Transverse colon (tissue), 4 donors: ENCODE measurements around the gene TCF7L2. TPM values are rescaled to one million over a fixed set of nuclear protein-coding genes. Genes with fewer than 3 reads are reported as not detected.

Source experiments
- DNase-seq: peaks from one replicate; pipeline ENCODE4 v3.0.0-alpha.2; 2019
- H3K27ac ChIP-seq, 4 donors: fragments of 200-600 bp; sonication (generic); 2 replicates each; pipeline ENCODE4 v1.5.1; 2016 to 2018; ENCODE audit warnings: inconsistent platforms in 4 of 4
- H3K27me3 ChIP-seq: fragments of 200-600 bp; sonication (generic); 2 replicates; pipeline ENCODE4 v1.5.1; 2017; ENCODE audit warnings: inconsistent platforms
- H3K36me3 ChIP-seq, 4 donors: fragments of 200-600 bp; sonication (generic); 2 replicates each; pipeline ENCODE4 v1.5.1; 2017 to 2019; ENCODE audit warnings: inconsistent platforms in 4 of 4
- H3K4me1 ChIP-seq, 4 donors: fragments of 200-600 bp; sonication (generic); 2 replicates each; pipeline ENCODE4 v1.5.1; 2017 to 2020; ENCODE audit warnings: inconsistent platforms in 4 of 4
- H3K4me3 ChIP-seq, 4 donors: fragments of 200-600 bp; sonication (generic); 1 replicate in 1 of 4; 2 replicates in 3 of 4; pipeline versions ENCODE4 v1.5.1 to v1.6.1; 2017 to 2019; ENCODE audit warnings: inconsistent platforms in 4 of 4
- H3K9me3 ChIP-seq, 2 donors: fragments of 200-600 bp; sonication (generic); 2 replicates each; pipeline ENCODE4 v1.5.1; 2017 to 2019; ENCODE audit warnings: inconsistent platforms in 2 of 2
- EP300 ChIP-seq: sonication (generic); formaldehyde crosslinking; IDR thresholded peaks from one replicate; pipeline ENCODE4 v1.6.1; 2017; ENCODE audit warnings: antibody characterized with exemption, low read depth
- POLR2A ChIP-seq: fragments of 450-650 bp; IDR thresholded peaks from one replicate; pipeline ENCODE4 v1.6.1; 2016; ENCODE audit warnings: antibody characterized with exemption, mild to moderate bottlenecking, moderate library complexity
- POLR2AphosphoS5 ChIP-seq, 3 donors: sonication (generic); formaldehyde crosslinking; IDR thresholded peaks; one replicate each; pipeline ENCODE4 v1.6.1; 2016; ENCODE audit warnings: antibody characterized with exemption in 3 of 3
- WGBS, 2 donors: methylation state at CpG; one replicate each; pipeline ENCODE4 v1.1.5; 2018; ENCODE audit warnings: low coverage in 1 of 2; 5-methylcytosine and 5-hydroxymethylcytosine counted together
- in situ Hi-C, 4 donors: fragments of 200-750 bp; cut with MboI; loops; one replicate each; pipeline versions ENCODE4 v1.15.0 to v1.15.1; 2017; ENCODE audit warnings: low sequenced_read_pairs in 3 of 4, low pct_ligation_motif_present in 1 of 4, low pct_unique_long_range_greater_than_20kb in 1 of 4
- intact Hi-C: fragments of 100-400 bp; cut with DNase I; formaldehyde crosslinking; loops from one replicate; pipeline ENCODE4 v1.15.1; 2023; ENCODE audit warnings: low total_unique reads
- total RNA-seq, 4 donors: library from RNA; depleted of rRNA; stranded (reverse); fragments of >200 nt; gene quantifications; one replicate each; pipeline ENCODE4 v1.1.0, GENCODE V29; 2016
- TF ChIP-seq, protein P1 (sequence below), 5 experiments: fragments of 200-600 bp in 3 of 5; fragments of 450-650 bp in 2 of 5; sonication (generic) in 3 of 5; IDR thresholded peaks; 1 replicate in 2 of 5; 2 replicates in 3 of 5; pipeline ENCODE4 v1.5.1; 2016 to 2017; ENCODE audit warnings: antibody characterized with exemption in 5 of 5, inconsistent platforms in 3 of 5, mild to moderate bottlenecking in 2 of 5, moderate library complexity in 1 of 5

TCF7L2 gene
- total RNA-seq, 4 donors from 2014 or later: 84.6 to 249 (median 137) TPM

- no peak for DNase-seq
- Histone ChIP-seq H3K27ac (no peak overlapping the region), H3K4me3 (no peak overlapping the region), H3K9me3 (no peaks in the 10 kb centered on the region), H3K27me3 (no peaks in the 10 kb centered on the region), H3K36me3 (no peaks in the 10 kb centered on the region), H3K4me1 (peaks cover 15 to 45% (median 16%) of the 10 kb centered on the region in 4 donors)
- TF ChIP-seq EP300 (no peak), POLR2A (no peak), POLR2AphosphoS5 (IDR thresholded peaks at IDR 0.05) (no peak)
- TF ChIP-seq, protein P1, sequence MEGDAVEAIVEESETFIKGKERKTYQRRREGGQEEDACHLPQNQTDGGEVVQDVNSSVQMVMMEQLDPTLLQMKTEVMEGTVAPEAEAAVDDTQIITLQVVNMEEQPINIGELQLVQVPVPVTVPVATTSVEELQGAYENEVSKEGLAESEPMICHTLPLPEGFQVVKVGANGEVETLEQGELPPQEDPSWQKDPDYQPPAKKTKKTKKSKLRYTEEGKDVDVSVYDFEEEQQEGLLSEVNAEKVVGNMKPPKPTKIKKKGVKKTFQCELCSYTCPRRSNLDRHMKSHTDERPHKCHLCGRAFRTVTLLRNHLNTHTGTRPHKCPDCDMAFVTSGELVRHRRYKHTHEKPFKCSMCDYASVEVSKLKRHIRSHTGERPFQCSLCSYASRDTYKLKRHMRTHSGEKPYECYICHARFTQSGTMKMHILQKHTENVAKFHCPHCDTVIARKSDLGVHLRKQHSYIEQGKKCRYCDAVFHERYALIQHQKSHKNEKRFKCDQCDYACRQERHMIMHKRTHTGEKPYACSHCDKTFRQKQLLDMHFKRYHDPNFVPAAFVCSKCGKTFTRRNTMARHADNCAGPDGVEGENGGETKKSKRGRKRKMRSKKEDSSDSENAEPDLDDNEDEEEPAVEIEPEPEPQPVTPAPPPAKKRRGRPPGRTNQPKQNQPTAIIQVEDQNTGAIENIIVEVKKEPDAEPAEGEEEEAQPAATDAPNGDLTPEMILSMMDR (IDR thresholded peaks at IDR 0.05): no peak
- in situ Hi-C loops (no loop called here), intact Hi-C loops (no loop called here)
- 82% methylated on average over 3 of the region's 3 CpGs; no CpG with 5 or more reads in 1 of the 2 donors for WGBS, 2 donors
These were observed 46.4 kb downstream of the TCF7L2 start for GRCh38 chr10:112996462-112996861.

- WGBS, 2 donors: 83 to 88% methylated on average over 1 to 4 of the region's 4 CpGs
- no peaks in the 10 kb centered on the region for H3K27me3 ChIP-seq
- no peaks in the 10 kb centered on the region for H3K9me3 ChIP-seq
- in situ Hi-C loops (no loop called here), intact Hi-C loops (no loop called here)
- TF ChIP-seq, protein P1 (IDR thresholded peaks at IDR 0.05): no peak
- TF ChIP-seq POLR2A (no peak), EP300 (no peak), POLR2AphosphoS5 (IDR thresholded peaks at IDR 0.05) (no peak)
- peaks cover 15 to 59% (median 23%) of the 10 kb centered on the region in 4 donors for H3K4me1 ChIP-seq
- H3K27ac ChIP-seq: no peak overlapping the region
- H3K4me3 ChIP-seq: no peak overlapping the region
- no peak for DNase-seq
- no peaks in the 10 kb centered on the region for H3K36me3 ChIP-seq
These were observed 49.1 kb downstream of the TCF7L2 start for GRCh38 chr10:112999102-112999501.

GRCh38 chr10:113000442-113000841 is 50.4 kb downstream of the TCF7L2 start:
- H3K27me3 ChIP-seq: no peaks in the 10 kb centered on the region
- H3K36me3 ChIP-seq: no peaks in the 10 kb centered on the region
- in situ Hi-C loops (no loop called here), intact Hi-C loops (no loop called here)
- H3K4me3 ChIP-seq: no peak overlapping the region
- H3K4me1 ChIP-seq: peaks cover 20 to 64% (median 26%) of the 10 kb centered on the region in 4 donors
- DNase-seq: no peak
- peak overlapping the region; percentile 18 to 73 (median 38) for H3K27ac ChIP-seq
- TF ChIP-seq, protein P1 (IDR thresholded peaks at IDR 0.05): no peak
- no peak for TF ChIP-seq POLR2AphosphoS5 (IDR thresholded peaks at IDR 0.05)
- no peak for TF ChIP-seq EP300
- no peak for TF ChIP-seq POLR2A
- WGBS, 2 donors: 64 to 100% methylated on average over 1 to 6 of the region's 6 CpGs
- no peaks in the 10 kb centered on the region for H3K9me3 ChIP-seq

- no peak for TF ChIP-seq POLR2A
- peak in 1 of 3 donors; percentile 9 for TF ChIP-seq POLR2AphosphoS5 (IDR thresholded peaks at IDR 0.05)
- TF ChIP-seq, protein P1 (IDR thresholded peaks at IDR 0.05): peak in 3 of 5 experiments; percentile 6 to 36 (median 21)
- no peak for TF ChIP-seq EP300
- H3K9me3 ChIP-seq: no peaks in the 10 kb centered on the region
- in situ Hi-C loops: no loop called here
- no peak overlapping the region for H3K4me3 ChIP-seq
- H3K27ac ChIP-seq: peak overlapping the region; percentile 18 to 73 (median 38)
- H3K4me1 ChIP-seq: peaks cover 20 to 67% (median 27%) of the 10 kb centered on the region in 4 donors
- intact Hi-C loops: no loop called here
- 53 to 80% methylated on average over 2 to 14 of the region's 14 CpGs for WGBS, 2 donors
- peak; percentile 39 for DNase-seq
- H3K27me3 ChIP-seq: no peaks in the 10 kb centered on the region
- H3K36me3 ChIP-seq: no peaks in the 10 kb centered on the region
These were observed 51.0 kb downstream of the TCF7L2 start for GRCh38 chr10:113000876-113001598.
